ENCODE results near the gene TLR9. TPM values are rescaled to one million over a fixed set of nuclear protein-coding genes. Genes with fewer than 3 reads are reported as not detected.

The TLR9 gene
- total RNA-seq, 1 donor from 2014 or later, result not detected

GRCh38 chr3:52173101-52173500 is 52.3 kb downstream of the TLR9 start:
- DNase-seq (ENCODE audit: low read depth), result no peak

- DNase-seq (ENCODE audit: low read depth), result no peak
These were observed 53.1 kb downstream of the TLR9 start for GRCh38 chr3:52172262-52172757.

DNA sequence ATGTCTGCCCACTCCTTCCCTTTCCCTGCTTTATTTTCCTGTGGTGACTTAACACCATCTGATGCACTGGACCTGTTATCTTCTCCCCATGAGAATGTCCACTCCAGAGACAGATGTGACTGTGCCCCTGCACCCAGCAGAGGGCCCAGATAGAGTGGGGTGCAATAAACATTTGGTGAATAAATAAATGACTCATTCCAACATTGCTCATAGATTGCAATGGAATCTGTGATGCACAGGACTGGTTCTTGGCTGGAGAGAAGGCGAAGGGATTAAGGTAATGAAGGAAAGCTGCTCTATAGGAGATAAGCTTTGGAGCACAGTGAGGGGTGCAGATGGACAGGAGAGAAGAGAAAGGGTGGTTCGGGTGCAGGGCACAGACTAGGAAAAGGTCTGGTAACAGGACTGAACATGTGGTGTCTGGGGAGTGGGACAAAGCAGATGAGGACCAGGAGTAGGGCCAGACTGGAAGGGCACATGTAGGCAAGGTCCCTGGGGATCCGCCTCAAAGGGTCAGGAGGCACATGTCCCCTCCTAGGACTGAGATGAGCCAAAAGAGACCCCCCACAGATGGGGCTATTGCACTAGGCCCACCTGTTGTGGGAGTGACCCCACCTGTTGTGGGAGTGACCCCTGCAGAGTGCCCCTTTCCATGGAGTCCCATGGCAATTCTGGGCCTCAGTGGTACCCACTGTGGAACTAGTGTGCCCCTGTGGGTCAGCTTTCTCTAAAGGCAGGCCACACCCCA is 53.8 kb downstream of the TLR9 start:
- DNase-seq (ENCODE audit: low read depth), result peak; percentile 22

Other genes with a start within 250 kb of the TLR9 start
- 53.1 and 140 TPM in 2 replicates for gene ACY1, start 242.1 kb downstream of the TLR9 start, total RNA-seq
- gene RPL29, start 229.8 kb downstream of the TLR9 start, total RNA-seq, result 846 and 1,109 TPM in 2 replicates
- 6.2 and 8.2 TPM in 2 replicates for gene DUSP7, start 169.1 kb downstream of the TLR9 start, total RNA-seq
- gene POC1A, start 71.2 kb downstream of the TLR9 start, total RNA-seq, result 2.5 and 5.0 TPM in 2 replicates
- 43.9 and 48.3 TPM in 2 replicates for gene ALAS1, start 27.5 kb downstream of the TLR9 start, total RNA-seq
- gene TWF2, start 13.5 kb upstream of the TLR9 start, total RNA-seq, result 95.2 and 174 TPM in 2 replicates
- 14.8 and 18.3 TPM in 2 replicates for gene PPM1M, start 20.1 kb upstream of the TLR9 start, total RNA-seq
- gene WDR82, start 53.0 kb upstream of the TLR9 start, total RNA-seq, result 73.5 and 90.8 TPM in 2 replicates
- gene GLYCTK, start 62.2 kb upstream of the TLR9 start, total RNA-seq, result 4.2 and 11.3 TPM in 2 replicates
- gene DNAH1, start 90.7 kb upstream of the TLR9 start, total RNA-seq, result 0.35 and 2.3 TPM in 2 replicates
- 63.0 and 69.7 TPM in 2 replicates for gene BAP1, start 184.4 kb upstream of the TLR9 start, total RNA-seq
- 3.5 and 9.0 TPM in 2 replicates for gene PHF7, start 185.0 kb upstream of the TLR9 start, total RNA-seq
- gene SEMA3G, start 219.5 kb upstream of the TLR9 start, total RNA-seq, result 0.05 and 0.17 TPM in 2 replicates
- 0.30 and 1.2 TPM in 2 replicates for gene TNNC1, start 228.4 kb upstream of the TLR9 start, total RNA-seq
- 40.8 and 111 TPM in 2 replicates for gene NISCH, start 230.0 kb upstream of the TLR9 start, total RNA-seq

All from renal cortical epithelial cell (primary cell).